ENCODE data around the gene TLCD3B.

Gene TLCD3B

DNA sequence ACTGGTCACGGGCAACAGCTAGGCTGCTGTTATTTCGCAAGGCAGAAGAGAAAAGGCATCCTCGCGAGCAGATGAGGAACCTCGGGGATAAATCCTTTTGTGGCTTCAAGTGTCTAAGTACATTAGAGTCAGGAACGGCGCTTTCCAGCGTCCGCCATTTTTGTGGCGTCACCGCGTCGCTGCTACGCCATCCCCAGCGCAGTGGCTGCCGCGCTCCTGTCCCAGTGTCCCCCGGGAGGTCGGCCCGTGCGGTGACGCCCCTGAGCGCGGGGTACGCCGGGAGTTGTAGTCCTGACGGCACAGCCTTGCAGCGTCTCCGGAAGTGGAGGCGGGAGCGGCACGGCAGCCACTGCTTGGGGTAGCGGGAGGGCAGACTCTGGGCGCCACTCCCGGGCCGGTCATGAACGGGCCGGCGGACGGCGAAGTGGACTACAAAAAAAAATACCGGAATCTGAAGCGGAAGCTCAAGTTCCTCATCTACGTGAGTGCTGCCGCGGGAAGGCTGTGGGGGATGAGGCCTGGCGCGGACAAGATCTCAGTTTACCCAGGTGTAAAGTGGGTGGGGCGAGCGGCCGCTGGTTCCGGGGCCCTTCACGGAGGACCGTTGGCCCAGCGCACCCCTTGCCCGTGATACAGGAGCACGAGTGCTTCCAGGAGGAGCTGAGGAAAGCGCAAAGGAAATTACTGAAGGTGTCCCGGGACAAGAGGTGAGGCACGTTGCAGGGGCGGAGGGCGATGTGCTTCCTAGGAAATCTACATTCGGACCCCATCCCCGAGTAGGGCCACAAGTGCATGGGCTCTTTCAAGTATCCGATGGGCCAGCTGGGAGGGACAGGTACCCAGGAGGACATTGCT is 34.9 kb downstream of the TLCD3B start, which contains the start of gene INO80E:
Gene INO80E, plus strand, starts transcription at position 331 of the 855 bp plus-strand sequence. Its CDS starts 70 bp downstream, at position 401.
- FAIRE-seq (no peak), DNase-seq (ENCODE audit: insufficient read length, low spot score) (peak; percentile 97)
- TF ChIP-seq, protein P1, sequence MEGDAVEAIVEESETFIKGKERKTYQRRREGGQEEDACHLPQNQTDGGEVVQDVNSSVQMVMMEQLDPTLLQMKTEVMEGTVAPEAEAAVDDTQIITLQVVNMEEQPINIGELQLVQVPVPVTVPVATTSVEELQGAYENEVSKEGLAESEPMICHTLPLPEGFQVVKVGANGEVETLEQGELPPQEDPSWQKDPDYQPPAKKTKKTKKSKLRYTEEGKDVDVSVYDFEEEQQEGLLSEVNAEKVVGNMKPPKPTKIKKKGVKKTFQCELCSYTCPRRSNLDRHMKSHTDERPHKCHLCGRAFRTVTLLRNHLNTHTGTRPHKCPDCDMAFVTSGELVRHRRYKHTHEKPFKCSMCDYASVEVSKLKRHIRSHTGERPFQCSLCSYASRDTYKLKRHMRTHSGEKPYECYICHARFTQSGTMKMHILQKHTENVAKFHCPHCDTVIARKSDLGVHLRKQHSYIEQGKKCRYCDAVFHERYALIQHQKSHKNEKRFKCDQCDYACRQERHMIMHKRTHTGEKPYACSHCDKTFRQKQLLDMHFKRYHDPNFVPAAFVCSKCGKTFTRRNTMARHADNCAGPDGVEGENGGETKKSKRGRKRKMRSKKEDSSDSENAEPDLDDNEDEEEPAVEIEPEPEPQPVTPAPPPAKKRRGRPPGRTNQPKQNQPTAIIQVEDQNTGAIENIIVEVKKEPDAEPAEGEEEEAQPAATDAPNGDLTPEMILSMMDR (IDR thresholded peaks at IDR 0.05; ENCODE audit: insufficient read depth, missing control alignments) = no peak

DNA sequence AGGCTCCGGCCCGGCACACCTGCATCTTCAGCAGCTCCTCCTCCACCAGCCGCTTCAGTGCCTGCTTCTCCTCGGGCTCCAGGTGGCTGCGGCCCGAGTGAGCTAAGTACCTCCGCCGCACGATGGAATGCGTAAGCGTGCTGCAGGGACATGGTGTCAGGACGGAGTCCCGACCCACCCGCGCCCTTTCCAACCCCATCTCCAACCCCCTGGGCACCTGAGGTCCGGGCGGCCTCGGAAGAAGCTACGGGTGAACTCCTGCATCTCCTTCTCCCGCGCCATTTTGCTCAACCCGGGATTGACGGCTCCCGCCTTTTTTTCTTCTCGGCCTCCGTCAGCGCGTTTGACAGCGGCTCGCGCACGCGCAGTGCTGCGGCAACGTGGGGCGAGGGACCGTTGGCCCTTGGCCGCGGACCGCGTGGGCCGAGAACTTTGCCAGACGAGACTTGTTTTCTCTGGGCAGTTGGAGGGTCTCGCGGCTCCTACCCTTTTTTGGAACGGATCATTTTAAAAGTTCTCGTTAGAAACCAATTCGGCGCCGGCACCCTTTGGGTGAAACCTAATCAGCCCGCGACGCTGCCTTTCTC is 35.7 kb downstream of the TLCD3B start, which contains the start of gene HIRIP3:
Gene HIRIP3, minus strand, starts transcription at position 294 of the 587 bp plus-strand sequence. Its CDS starts 12 bp downstream, at position 282.
- TF ChIP-seq, protein P1 (IDR thresholded peaks at IDR 0.05; ENCODE audit: insufficient read depth, missing control alignments) = no peak
- DNase-seq (ENCODE audit: insufficient read length, low spot score) (peak; percentile 96), FAIRE-seq (no peak)

DNA sequence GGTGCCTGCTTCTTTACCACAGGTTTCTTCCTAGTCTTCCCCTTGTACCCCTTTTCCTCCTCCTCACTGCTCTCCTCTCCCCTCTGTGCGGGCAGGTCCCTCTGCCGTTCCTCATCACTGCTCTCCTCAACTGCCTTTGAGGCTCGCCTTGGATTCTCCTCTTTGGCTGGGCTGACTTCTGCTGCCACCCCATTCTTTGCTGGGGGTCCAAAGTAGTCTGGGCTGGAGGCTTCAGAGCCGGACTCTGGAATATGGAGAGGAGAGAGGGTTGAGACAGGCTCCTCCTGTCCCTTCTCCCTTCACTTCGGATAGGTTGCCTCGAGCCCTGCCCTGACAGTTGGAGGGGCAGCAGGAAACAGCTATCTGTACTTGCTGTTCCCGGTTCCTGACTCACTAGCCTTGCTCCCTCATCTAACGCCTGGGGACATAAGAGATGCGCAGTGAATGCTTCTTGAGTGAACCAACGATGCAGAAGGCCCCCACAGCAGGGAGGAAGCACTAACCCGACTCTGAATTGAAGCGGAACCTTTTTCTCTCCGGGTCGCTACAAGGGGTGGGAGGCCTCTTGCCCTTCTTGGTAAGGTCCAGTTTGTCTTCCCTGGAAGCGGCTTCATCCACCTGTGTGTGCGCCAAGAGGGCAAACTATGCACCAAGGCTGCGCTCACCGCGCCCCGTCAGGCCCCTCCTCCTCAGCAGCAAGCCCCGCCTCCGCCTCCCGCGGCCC is 36.3 kb downstream of the TLCD3B start:
- FAIRE-seq = no peak
- DNase-seq (ENCODE audit: insufficient read length, low spot score) = no peak
- TF ChIP-seq, protein P1 (IDR thresholded peaks at IDR 0.05; ENCODE audit: insufficient read depth, missing control alignments) = no peak

DNA sequence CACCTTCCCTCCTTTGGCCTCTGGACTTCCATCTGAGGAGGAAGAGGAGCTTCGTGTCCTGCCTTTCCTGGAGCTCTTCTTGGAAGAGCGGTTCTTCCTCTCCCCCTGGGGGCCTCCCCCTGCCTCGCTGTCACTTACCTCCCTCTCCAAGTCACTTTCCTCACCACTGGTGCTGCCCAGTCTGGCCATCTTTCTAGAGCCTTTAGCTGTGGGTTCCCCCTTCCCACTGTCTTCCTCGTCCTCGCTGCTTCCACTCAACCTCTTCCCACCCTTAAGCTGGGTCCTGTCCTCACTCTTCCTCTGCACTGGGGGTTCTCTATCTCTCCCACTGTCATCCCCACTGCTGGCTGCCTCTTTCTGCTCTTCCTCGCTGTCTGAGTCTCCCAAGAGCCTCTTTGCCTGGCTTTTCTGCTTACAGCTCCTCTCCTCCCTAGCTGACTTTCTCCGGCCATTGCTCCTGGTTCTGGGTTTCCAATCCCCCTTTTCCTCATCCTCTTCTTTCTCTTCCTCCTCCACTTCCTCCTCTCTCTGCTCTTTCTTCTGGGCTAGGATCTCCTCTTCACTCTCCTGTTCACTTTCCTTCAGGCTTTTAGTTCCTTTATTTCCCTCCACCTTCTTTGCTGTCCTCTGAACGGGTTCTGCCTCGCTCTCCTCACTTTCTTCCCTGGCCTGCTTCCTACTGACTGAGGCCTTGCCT is 37.0 kb downstream of the TLCD3B start:
- no peak for DNase-seq (ENCODE audit: insufficient read length, low spot score)
- FAIRE-seq = no peak
- TF ChIP-seq, protein P1 (IDR thresholded peaks at IDR 0.05; ENCODE audit: insufficient read depth, missing control alignments) = no peak

DNA sequence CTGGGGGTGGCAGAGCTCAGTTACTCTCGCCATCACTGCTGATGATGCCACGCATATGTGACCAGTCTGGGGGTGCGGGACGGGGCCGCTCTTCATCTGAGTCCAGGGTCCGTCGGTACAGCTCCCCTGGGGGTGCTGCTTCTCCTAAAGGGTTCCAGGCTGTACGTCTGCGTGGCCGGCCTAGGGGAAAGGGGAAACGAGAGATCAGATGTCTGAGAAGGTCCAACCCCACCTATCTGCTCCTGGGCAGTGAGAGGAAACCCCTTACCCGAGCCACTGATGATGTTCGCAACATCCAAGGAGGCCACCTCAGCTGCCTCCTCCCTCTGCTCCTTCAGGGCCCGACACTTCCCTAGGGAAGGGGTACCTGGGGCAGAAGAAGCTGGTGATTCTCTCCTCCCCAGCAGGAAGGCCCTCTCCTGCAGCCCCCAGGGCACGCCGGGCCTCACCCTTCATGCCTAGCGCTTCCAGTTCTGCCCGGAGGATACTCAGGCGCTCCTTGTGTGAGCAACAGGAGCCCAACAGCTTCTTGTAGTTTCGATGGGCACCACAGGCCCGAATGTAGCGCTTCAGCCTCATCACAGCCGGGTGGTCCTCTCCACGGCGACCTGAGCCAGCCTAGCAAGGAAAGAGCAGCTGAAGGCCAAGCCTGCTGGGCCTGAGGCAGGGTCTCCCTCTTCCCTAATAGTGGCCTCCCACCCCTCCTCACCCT is 37.7 kb downstream of the TLCD3B start:
- FAIRE-seq = no peak
- TF ChIP-seq, protein P1 (IDR thresholded peaks at IDR 0.05; ENCODE audit: insufficient read depth, missing control alignments) = no peak
- no peak for DNase-seq (ENCODE audit: insufficient read length, low spot score)

DNA sequence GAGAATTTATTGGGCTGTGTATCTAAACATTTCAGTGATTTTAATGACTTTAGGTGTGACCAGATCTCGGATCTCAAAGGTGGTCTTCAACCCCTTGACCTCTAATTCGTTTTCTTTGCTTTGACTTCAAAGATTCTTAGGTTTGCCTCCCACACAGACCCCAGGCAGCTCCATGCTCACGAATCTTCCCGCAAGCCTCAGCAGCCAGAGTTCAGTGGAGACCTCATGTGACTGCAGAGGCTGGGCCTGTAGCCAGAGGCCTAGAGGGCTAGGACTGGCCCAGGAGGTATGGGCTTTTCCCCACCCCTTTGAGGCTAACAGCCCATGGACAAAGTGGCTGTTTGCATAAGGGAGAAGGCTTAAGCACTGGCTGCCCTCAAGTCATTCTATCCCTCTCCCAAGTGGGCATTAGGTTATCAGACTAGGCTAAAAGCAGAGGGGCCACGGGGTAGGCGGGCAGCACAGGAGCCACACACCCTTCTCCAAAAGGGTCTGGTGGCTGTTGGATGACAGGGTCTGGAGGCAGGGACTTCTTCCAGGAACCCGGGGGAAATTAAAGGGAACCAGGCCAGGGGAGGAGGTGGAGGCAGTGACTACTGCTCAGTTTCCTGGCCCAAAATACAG is 38.6 kb downstream of the TLCD3B start:
- TF ChIP-seq, protein P1 (IDR thresholded peaks at IDR 0.05; ENCODE audit: insufficient read depth, missing control alignments) = no peak
- FAIRE-seq = no peak
- DNase-seq (ENCODE audit: insufficient read length, low spot score) = no peak
